GM18951 (cell line): ENCODE measurements around the gene NECTIN1.
"Not testable (repeated sequence)": the region's sequence is repeated elsewhere in the genome, so short reads cannot be mapped to it uniquely, and the experiment has no call there.

Source experiments
- POLR2A ChIP-seq: IDR thresholded peaks from 4 replicates; pipeline ENCODE4 v1.6.1; 2011; ENCODE audit warnings: mild to moderate bottlenecking; ENCODE audit not compliant: insufficient read length, insufficient read depth; ENCODE audit errors: extremely low read depth
- in situ Hi-C: fragments of 300-500 bp; cut with MboI; formaldehyde crosslinking; loops from one replicate; pipeline ENCODE4 v1.12.0; 2022; ENCODE audit warnings: low sequenced_read_pairs, mixed read lengths, inconsistent platforms; ENCODE audit not compliant: unreplicated experiment

NECTIN1 gene

GRCh38 chr11:119599864-119600541 is 129.0 kb downstream of the NECTIN1 start:
- in situ Hi-C loops = no loop called here
- TF ChIP-seq POLR2A = no peak

GRCh38 chr11:119595941-119596340 is 133.1 kb downstream of the NECTIN1 start:
- in situ Hi-C loops = not testable (repeated sequence)

GRCh38 chr11:119594639-119595249 is 134.3 kb downstream of the NECTIN1 start:
- in situ Hi-C loops = no loop called here
- TF ChIP-seq POLR2A = no peak

- TF ChIP-seq POLR2A = no peak
- in situ Hi-C loops = no loop called here
These were observed 135.7 kb downstream of the NECTIN1 start for GRCh38 chr11:119593346-119593745.

- no peak for TF ChIP-seq POLR2A
- in situ Hi-C loops = no loop called here
These were observed 136.4 kb downstream of the NECTIN1 start for GRCh38 chr11:119592642-119593041.

GRCh38 chr11:119591836-119592310 is 137.1 kb downstream of the NECTIN1 start:
- in situ Hi-C loops = no loop called here
- no peak for TF ChIP-seq POLR2A

- no peak for TF ChIP-seq POLR2A
- in situ Hi-C loops = no loop called here
These were observed 138.2 kb downstream of the NECTIN1 start for GRCh38 chr11:119590651-119591351.

GRCh38 chr11:119589001-119589400 is 140.0 kb downstream of the NECTIN1 start:
- TF ChIP-seq POLR2A = no peak
- in situ Hi-C loops = no loop called here
